Measurements from ENCODE around the gene PIK3R6.

- TF ChIP-seq POLR2AphosphoS5 (IDR thresholded peaks at IDR 0.05; ENCODE audit: borderline replicate concordance, low read depth, low read length) (no peak), EZH2 (IDR thresholded peaks at IDR 0.05) (no peak)
Observed at GRCh38 chr17:8872705-8873435, 5.4 kb upstream of the PIK3R6 start.
